Astrocyte of the hippocampus (primary cell): Measurements from ENCODE around the gene TAX1BP1.
A peak's percentile ranks its signal among the peaks of the same experiment; 100 is the strongest.

Source experiments
- DNase-seq: peaks from one replicate; pipeline ENCODE4 v3.0.0; 2011; ENCODE audit warnings: low read depth, low spot score

TAX1BP1 gene

DNA sequence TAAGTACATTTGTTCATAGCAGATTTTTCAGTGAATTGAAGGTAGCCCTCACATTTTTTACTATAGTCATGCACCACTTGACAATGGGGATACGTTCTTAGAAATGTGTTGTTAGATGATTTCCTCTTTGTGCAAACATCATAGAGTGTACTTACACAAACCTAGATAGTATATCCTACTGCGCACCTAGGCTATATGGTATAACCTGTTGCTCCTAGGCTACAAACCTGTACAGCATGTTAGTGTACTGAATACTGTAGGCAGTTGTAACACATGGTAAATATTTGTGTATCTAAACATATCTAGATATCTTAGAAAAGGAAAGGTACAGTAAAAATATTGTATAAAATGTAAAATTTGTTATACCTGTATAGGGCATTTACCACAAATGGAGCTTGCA lies 41.2 kb downstream of the TAX1BP1 start:
- DNase-seq, result no peak

DNA sequence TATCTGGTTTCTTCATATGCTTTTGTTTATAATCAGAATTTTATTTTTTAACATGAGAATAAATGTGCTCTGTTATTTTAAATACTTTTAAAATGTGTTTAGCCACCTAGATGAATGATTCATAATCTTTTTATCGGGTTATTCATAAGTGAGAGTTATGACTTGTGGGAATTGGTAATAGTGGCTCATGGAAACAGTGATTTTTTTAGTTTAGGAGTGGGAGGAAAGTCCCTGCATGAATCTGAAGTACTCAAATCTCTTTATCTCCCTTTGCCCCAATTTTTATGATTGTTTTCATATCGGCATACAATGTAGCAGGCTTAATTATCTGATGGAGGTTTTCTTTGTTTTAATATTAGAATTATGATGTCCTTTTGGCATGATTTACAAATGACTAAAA lies 42.9 kb downstream of the TAX1BP1 start:
- DNase-seq, result no peak

DNA sequence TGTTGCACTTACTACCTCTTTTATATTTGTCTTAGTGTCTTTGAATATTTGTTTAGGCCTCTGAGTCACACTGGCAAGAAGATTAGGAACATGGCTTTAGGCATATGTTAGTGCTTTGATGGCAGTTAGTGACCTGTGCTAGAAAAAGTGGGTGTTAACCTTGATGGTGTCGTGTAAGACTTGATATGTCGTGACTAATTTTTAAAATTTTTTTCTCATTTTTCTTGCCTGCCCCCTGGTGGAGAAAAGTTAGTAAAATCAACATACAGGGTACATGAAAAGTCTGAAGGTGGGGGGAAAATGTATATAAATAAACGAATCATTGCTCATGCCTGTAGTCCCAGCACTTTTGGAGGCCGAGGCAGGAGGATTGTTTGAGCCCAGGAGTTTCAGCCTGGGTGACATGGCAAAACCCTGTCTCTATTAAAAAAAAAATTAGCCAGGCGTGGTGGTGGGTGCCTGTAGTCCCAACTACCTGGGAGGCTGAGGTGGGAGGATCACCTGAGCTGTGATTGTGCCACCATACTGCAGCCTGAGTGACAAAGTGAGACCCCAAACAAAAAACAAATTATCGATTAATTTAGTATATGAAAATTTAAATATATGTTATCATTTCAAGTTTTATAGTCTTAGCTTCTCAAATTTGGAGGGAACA lies 44.6 kb downstream of the TAX1BP1 start:
- peak; percentile 64 for DNase-seq

DNA sequence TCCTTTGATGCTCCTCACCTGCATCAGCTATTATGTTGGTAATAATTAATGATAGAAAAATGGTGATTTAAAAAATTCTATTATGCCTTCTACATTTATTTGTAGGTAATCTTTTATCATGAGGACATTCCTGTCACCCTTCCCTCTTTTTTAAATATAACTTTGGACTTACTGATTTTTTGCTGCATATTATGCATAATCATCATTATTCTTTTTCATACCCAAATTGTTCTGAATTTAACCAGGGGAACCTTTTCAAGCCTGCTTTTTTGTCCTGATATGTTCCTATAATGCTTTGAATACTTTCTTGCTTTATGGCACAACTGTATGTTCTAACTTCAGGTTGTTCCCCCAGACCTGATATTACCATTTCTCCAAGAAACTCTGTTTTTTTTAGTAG lies 48.5 kb downstream of the TAX1BP1 start:
- DNase-seq, result no peak

DNA sequence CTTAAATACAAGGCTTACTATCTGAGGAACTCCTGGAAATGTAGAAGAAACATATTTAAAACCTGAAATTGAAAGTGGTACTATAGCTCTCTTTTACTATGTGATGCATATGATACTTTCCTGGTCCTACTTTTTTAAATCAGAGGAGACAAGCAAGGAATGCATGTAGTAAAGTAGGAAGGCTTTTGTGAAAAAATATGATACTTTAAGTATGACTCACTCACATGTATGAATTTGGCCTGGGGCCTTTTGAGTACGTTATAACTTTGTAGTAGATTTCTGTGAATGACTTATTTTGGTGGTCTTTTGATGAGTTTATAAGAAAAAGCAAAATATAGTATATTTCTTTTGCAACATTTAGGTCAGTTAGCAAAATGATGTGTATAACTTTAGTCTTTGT lies 53.8 kb downstream of the TAX1BP1 start:
- no peak for DNase-seq

DNA sequence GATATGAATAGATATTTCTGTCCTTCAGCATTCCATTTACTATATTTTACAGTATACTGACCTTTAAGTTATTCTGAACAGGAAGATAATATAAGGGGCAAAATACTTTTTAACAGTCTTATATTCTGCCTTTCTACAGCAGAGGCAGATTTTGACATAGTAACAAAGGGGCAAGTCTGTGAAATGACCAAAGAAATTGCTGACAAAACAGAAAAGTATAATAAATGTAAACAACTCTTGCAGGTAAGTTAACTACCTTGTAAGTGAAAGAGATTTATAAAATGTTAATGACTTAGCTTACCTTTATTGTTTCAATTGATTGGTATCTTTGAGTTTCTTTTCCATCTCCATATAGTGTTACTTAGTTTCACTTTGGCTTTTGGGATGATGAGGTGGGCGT lies 56.0 kb downstream of the TAX1BP1 start:
- no peak for DNase-seq

DNA sequence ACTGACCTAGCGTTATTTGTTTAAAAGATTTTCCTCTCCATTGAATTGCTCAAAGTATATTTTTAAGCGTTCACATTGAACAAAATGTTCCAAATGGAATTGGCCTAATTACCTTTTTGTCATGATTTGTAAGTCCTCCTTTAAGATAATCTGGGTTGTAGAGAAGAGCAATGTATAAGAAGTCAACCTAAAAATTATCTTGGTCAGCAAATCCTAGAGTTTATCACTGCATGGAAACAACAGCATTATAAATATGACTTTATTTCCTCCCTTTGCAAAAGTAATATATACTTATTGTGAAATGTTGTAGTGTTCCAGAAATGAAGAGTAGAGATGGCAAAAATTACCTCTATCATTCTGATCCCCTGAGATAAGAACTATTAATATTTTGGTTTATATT lies 59.2 kb downstream of the TAX1BP1 start:
- no peak for DNase-seq

DNA sequence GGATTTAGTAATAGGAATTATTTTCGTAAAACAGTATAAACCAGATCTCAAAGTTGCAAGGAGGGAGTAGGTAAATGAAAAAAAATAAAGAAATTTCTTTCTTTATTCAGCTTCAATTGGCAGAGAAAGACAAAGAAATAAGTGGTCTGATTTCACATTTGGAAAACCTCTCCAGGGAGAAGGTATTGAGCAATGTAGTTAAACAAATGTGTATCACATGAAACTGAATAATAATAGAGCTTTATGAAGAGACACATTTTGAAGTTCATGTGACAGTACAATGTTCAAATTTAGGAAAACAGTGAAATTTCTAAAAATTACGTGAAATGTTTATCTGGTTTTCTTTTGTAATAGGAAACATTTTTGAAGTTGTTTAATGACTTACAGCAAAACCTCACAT lies 63.0 kb downstream of the TAX1BP1 start:
- DNase-seq, result no peak

DNA sequence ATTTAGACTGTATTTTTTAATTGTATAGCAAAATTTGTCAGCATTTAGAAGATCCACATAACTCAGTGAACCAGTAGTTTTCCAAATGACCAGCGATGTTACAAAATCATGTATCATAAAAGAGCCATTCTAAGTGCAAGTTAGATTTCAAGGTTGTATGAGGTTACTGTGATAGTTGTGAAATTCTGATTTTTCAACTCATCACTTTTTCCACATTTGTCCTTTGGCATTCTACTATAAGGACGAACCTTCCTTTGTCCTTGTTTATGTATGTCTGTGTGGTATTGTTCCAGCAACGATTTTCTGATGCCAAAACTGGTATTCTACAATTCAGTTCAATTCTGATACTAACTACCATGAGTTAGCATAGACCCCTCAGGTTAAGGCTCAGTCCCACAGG lies 64.2 kb downstream of the TAX1BP1 start:
- DNase-seq, result no peak

DNA sequence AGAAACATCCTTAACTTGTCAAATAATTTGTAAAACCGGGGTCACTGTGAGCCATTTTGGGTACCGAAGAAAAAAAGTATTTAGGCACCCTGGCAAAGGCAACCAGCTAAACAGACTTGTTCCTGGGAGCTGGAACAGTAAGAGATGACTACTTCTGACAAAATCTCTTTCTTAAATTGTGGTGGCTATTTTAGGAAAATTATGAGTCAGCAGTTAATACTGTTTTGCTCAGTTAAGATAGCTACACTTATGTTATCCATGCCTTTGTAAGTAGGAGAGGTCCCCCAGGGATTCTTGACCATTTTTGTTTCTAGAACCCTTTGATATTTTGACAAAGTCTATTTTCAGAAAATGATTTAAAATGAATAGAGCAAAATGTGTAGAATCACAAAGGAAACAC lies 68.7 kb downstream of the TAX1BP1 start:
- DNase-seq, result peak; percentile 28

DNA sequence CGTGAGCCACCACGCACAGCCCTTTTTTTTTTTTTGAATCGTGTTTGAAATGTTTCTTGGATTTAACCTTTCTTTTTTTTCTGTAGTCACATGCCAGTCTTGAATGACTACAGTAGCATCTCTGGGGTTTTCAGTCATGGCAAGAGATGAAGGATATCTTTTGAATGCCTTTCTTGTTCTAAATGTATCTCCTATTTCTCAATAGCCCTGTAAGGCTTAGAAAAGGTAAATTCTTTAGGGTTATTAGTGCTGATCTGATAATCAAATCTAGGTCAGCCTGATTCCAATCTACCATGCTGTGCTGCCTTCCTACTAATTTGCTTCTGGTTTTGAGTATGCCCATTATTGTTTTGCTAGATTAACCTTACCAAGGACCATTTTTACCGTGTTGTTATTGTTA lies 70.2 kb downstream of the TAX1BP1 start:
- no peak for DNase-seq

DNA sequence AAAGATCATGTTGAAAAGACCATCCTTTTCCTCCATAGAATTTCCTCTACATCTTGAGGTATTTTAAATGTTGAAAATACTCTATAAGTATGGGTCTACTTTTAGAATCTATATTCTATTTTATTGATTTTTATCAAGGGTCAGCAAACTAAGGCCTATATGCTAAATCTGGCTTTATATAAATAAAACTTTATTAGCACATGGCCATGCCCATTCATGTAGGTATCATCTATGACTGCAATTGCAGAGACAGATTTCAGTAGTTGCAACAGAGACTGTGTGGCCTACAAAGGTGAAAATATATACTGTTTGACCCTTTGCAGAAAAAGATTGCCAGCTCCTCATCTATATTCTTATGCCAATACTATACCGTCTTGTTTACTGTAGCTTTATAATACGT lies 72.7 kb downstream of the TAX1BP1 start:
- no peak for DNase-seq

DNA sequence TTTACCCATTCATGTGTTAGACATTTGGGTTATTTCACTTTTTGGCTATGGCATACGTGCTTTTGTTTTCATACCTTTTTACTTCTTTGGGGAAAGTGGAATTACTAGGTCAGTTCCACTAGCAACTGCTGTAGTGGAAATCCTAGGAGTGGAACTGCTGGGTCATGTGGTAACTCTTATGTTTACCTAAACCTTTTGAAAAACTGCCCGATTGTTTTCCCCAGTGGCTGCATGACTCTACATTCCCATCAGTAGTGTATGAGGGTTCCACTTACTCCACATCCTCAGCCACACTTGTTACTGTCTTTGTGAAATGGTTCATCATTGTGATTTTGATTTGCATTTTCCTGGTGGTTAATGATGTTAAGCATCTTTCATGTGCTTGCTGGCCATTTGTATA lies 82.3 kb downstream of the TAX1BP1 start:
- no peak for DNase-seq

DNA sequence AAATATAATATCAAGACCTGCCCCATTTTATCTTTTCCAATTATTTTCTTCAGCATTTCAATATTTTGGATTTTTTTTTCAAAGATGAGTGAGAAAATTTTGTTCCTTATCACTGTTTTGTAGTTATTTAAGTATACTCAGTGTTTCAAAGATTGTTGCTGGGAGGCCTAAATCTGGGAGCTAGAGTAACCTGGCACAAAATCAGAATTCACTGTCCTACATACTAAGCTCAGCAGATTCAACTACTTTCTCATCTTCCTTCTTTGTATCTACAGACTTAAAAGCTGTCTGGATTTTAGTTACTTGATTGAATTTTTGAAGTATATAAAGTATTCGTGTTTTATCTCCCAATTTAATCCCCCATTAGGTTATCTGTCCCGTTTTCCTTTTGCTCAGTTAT lies 85.9 kb downstream of the TAX1BP1 start:
- no peak for DNase-seq

DNA sequence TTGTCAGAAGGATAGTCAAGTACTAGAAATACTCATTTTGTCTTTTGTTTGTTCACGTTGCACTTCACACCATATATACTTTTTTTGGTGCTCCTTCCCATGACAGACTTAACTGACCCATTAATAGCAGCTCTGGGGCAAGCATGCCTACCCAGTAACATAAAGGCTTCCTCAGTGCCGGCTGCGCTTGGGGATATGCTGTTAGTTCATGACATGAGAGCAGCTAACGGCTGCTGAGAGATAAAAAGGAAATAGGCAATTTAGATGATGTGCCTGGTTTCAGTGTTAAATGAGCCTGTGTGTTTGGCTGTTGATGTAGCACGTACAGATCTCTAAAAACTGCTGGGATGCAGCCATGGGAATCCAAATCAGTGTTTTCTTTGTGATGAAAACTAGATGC lies 86.4 kb downstream of the TAX1BP1 start:
- DNase-seq, result no peak

DNA sequence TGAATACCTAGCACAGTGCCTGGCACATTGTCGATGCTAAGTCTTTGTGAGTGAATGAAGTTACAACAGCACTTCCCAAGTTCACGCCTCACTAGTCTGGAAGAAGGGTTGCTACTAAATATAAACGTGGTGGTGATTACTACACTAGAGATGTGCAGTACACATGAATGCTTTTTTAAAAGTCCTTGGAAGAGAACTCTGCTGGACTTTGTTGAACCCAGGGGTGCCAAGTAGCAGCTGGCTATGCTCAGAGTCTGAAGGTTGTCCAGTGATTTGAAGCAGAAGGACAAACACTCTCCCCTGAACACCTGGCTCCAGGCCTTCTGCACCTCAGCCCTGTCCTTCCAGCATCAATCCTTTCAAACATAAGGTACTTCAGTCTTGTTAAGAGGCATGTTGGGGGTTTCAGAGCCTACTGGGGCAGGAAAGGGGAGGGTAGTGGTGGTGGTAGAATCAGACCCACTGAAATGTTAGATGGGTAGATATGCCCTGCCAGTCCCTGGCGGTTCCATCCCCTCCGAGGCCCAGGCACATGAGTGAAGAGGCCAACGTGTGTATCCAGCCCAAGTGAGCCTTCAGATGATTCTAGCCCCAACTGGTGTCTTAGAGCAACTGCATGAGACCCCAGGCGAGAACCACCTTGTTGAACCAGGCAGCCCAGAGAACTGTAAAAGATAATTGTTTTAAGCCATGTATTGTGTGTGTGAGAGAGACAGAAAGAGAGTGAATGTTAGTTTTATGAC lies 94.4 kb downstream of the TAX1BP1 start:
- no peak for DNase-seq

DNA sequence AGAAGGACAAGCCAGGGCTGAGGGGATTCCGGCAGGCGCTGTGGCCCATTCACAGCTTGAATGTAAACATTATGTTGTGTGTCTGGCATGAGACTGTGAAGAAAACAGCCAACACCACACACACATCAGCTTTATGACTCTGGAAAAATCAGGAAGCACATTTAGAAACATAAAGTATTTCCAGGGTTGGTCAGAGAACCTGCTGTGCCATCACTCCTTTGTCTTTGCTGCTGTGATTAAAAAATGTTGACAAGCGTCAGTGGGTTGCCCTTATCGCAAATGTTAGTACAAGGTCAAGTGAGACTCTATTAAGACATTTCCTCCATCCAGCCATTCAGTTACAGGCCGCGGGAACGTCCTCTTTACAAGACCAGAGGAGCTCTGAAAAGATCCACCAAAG lies 95.4 kb downstream of the TAX1BP1 start:
- no peak for DNase-seq

DNA sequence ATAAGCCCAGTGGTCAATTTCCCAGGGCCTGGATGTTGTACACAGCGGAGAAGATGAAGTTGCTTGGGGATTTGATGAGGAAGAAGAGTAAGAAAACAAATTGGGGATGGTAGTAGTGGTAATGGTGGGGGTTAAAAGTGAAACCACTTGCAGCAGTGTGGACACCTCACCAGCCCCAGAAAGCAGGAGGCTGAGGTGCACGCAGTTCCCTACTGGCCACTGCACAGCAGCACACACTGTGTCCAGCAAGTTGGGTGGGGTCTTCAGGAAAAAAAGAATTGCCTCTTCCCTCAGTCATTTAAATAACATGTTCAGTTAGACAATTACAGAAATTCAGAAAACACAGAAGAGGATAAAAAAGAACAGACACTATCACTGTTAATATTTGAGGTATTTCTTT lies 96.6 kb downstream of the TAX1BP1 start:
- no peak for DNase-seq

DNA sequence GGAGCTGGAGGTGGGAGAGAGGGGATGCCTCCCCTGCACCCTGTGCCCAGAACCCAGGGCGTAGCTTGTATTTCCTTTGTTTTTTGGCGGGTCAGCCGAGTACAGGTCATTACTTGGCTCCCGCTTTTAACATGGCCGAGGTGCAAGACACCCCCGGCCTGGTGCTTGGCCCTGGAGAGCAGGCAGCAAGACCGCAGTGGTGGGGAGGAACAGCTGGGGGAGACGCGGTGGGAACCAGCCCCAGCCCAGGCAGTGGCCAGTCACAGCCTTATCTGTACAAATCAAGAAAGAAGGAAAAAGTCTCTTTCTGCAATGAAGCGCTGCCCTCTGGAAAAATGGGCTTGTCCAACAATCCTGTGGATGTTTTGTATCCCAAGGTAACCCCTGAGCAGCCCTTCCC lies 99.1 kb downstream of the TAX1BP1 start:
- no peak for DNase-seq

DNA sequence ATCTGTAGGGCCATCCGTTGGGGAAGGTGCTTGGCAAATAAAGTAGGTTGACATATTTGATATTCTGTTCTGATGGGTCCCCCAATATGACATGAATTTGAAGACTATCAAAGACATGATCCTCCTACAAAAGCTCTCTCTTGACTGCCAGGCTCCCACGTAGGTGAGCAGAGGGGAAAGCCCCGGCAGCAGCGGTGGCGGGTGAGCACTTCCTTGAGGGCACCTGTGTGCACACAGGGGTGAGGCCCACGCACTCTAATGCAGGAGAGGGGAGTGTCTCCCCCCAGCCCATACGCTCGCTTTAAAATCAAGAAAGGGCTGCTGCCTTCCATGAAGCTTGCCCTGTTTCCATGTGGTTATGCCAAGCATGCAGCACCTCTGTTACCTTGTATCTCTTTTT lies 100.4 kb downstream of the TAX1BP1 start:
- no peak for DNase-seq

DNA sequence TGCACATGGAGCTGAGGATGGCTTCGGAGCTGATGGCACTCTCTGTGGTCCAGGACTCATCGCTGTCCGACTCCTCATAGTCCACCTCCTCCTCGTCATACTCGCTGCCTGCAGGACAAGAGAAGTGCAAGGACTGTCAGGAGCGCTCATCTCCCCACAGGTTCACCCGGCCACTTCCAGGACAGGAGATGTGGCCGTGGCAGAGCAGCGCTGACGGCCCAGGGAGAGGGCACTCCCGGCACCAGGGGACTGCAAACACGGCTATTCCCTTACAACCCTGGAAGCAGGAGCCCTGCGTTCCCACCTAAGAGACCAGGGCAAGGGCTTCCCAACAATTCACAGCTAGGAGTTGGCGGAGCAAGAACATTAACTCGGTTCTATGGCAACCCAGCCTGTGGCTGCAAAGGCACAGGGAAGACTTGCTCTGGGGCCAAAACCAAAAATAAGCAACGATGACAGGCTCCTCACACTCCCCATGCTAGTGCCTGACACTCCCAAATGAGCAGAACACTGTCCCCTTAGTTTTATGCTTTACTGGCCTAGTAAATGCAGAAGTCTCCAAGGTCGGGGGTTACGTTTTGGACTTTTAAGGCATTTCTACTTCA lies 100.9 kb downstream of the TAX1BP1 start:
- no peak for DNase-seq

DNA sequence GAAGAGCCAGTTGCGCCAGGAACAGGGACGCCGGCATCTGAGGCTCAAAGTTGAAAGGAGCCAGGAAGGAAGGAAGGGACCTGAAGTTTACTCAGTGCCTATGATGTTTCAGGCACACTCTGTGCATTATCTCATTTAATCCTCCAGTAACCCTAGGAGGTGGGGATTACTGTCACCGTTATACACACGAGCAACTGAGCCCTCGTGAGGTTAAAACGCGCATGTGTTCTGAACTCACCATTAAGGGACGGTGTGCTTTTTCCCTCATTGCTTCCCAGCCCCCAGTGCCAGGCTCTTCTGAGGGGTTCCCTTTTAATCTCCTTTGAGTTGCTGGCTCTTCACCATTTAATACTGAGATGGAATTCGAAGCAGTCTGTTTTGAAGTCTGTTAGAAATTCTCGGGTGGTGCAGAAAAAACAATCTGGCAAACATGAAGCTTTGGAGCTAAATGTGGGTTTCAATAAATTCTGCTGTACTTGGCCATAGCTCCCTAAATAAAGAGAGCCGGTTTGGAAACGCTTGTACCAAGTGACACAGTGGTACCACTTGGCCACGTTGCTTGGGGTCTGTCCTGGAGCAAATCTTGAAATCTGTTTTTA lies 102.2 kb downstream of the TAX1BP1 start:
- DNase-seq, result peak; percentile 38

DNA sequence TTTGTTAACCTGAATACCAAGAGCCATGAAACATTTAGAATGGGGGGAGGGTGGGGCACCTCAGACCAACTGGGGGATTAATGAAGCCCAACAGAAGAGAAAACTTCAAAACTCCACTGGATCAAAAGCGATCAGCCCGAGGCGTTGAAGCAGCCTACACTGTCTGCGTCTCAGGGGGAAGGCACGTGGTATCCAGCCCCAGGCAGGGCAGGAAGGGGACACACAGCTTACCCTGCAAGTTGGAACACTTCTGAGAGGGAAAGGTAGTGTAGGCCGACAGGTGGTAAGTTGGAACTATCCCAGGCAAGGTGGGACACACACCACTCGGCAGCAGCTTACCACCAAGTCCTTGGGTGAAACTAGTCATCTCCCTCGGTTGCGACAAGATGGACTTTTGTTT lies 102.9 kb downstream of the TAX1BP1 start:
- peak; percentile 16 for DNase-seq
